PC-3 (cell line): Measurements from ENCODE around the gene UNC45B. TPM values are rescaled to one million over a fixed set of nuclear protein-coding genes. Genes with fewer than 3 reads are reported as not detected.

Experiments
- ATAC-seq: fragments of 200-7000 bp; cut with Tn5 transposase; 2 replicates; pipeline ENCODE4 v1.9.1; 2020; ENCODE audit warnings: mild to moderate bottlenecking, moderate library complexity
- BruUV-seq: library from RNA; stranded (reverse); fragments of 400-500 nt; replicated peaks from 2 replicates; lab custom pipeline; 2021; lab: Mats Ljungman, UMichigan
- CTCF ChIA-PET: fragments of 300-600 bp; sonication (Branson Sonifier 250); formaldehyde crosslinking; loops from one replicate; lab custom pipeline; 2022; ENCODE audit warnings: antibody characterized with exemption; lab: Charles Lee
- POLR2A ChIA-PET: fragments of 300-600 bp; sonication (Branson Sonifier 250); formaldehyde crosslinking; loops from one replicate; lab custom pipeline; 2022; ENCODE audit warnings: antibody characterized with exemption; ENCODE audit not compliant: unreplicated experiment; lab: Charles Lee
- DNase-seq: peaks from one replicate; pipeline ENCODE4 v3.0.0-alpha.2; 2015
- H2AFZ ChIP-seq: fragments of 300-600 bp; sonication (generic); 2 replicates; pipeline ENCODE4 v1.6.0; 2016; ENCODE audit warnings: antibody characterized with exemption, low read length
- H3F3A ChIP-seq: fragments of 300-600 bp; sonication (generic); one replicate; pipeline ENCODE4 v1.6.0; 2017; ENCODE audit warnings: antibody characterized with exemption, low read length, control low read depth, mild to moderate bottlenecking; ENCODE audit not compliant: unreplicated experiment
- H3K27ac ChIP-seq: fragments of 300-600 bp; sonication (generic); 2 replicates; pipeline ENCODE4 v1.5.1; 2016; ENCODE audit warnings: mild to moderate bottlenecking, low read length
- H3K27me3 ChIP-seq: fragments of 300-600 bp; sonication (generic); 2 replicates; pipeline ENCODE4 v1.6.1; 2016; ENCODE audit warnings: low read length, mixed read lengths
- H3K36me3 ChIP-seq: fragments of 300-600 bp; sonication (generic); 2 replicates; pipeline ENCODE4 v1.6.1; 2016; ENCODE audit warnings: low read depth, mixed run types, low read length, mixed read lengths
- H3K4me1 ChIP-seq: fragments of 300-600 bp; sonication (generic); 2 replicates; pipeline ENCODE4 v1.5.1; 2016; ENCODE audit warnings: low read length; ENCODE audit not compliant: insufficient read depth
- H3K4me2 ChIP-seq: fragments of 300-600 bp; sonication (generic); 2 replicates; pipeline ENCODE4 v1.6.0; 2016; ENCODE audit warnings: low read length
- H3K4me3 ChIP-seq: fragments of 300-600 bp; sonication (generic); 2 replicates; pipeline ENCODE4 v1.5.1; 2016; ENCODE audit warnings: mild to moderate bottlenecking, low read length, mixed read lengths
- H3K79me2 ChIP-seq: fragments of 300-600 bp; sonication (generic); 2 replicates; pipeline ENCODE4 v1.6.1; 2017; ENCODE audit warnings: low read length, mixed read lengths
- H3K9ac ChIP-seq: fragments of 300-600 bp; sonication (generic); 2 replicates; pipeline ENCODE4 v1.6.0; 2016; ENCODE audit warnings: mild to moderate bottlenecking, low read length
- H3K9me2 ChIP-seq: fragments of 300-600 bp; sonication (generic); replicated peaks from 2 replicates; pipeline ENCODE4 v1.6.1; 2016; ENCODE audit warnings: mixed run types, low read length, mixed read lengths
- H3K9me3 ChIP-seq: fragments of 300-600 bp; sonication (generic); 2 replicates; pipeline ENCODE4 v1.6.1; 2016; ENCODE audit warnings: low read length, mixed read lengths
- H4K20me1 ChIP-seq: fragments of 300-600 bp; sonication (generic); 2 replicates; pipeline ENCODE4 v1.6.1; 2016; ENCODE audit warnings: low read length, mixed read lengths
- EZH2 ChIP-seq: fragments of 300-600 bp; sonication (generic); IDR thresholded peaks from one replicate; pipeline ENCODE4 v1.6.1; 2017; ENCODE audit warnings: antibody characterized with exemption, mild to moderate bottlenecking, low read length; ENCODE audit not compliant: unreplicated experiment
- EZH2phosphoT487 ChIP-seq: fragments of 300-600 bp; sonication (generic); IDR thresholded peaks from 2 replicates; pipeline ENCODE4 v1.6.1; 2018; ENCODE audit warnings: mild to moderate bottlenecking, antibody characterized with exemption, low read length, borderline replicate concordance
- intact Hi-C: fragments of 100-400 bp; cut with micrococcal nuclease; formaldehyde crosslinking; loops from 2 replicates; pipeline ENCODE4 v1.9.0; 2023
- total RNA-seq: library from RNA; depleted of rRNA; stranded (reverse); fragments of >200 nt; gene quantifications from 2 replicates; pipeline ENCODE4 v1.2.3, GENCODE V29; 2014
- TF ChIP-seq, protein P1 (sequence below): fragments of 300-600 bp; sonication (generic); conservative IDR thresholded peaks from 2 replicates; pipeline ENCODE4 v1.5.1; 2017; ENCODE audit warnings: antibody characterized with exemption, low read depth, mild to moderate bottlenecking, low read length

Gene UNC45B
- total RNA-seq, 1 experiment from 2014 or later: not detected

DNA sequence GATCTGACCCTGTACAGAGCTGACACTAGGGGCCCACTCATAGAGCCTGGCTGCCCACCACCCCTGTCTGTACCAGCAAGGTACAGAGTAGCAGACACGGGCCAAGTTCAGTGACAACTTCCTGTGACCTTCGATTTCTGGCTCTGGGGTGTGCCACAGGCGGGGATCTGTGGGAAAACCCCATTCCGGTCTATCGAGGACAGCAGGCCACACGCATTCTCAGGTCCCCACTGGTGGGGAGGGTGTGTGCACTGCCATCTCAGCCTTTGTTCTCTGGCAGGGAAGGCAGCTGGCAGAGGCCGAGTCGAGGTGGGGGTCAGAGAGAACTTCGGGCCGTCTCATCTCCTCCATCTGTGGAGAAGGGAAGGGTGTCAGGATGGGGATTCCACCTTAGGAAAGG, 15.5 kb upstream of the UNC45B start:
- no peak overlapping the region for H2AFZ ChIP-seq
- H3K27me3 ChIP-seq: no peaks in the 10 kb centered on the region
- POLR2A ChIA-PET: no interaction called here
- no peak for DNase-seq
- H4K20me1 ChIP-seq: no peaks in the 10 kb centered on the region
- no peaks in the 10 kb centered on the region for H3K79me2 ChIP-seq
- no TSS peak for BruUV-seq
- H3K27ac ChIP-seq: no peak overlapping the region
- H3K36me3 ChIP-seq: peaks cover 20% of the 10 kb centered on the region
- ATAC-seq: no peak
- H3K4me1 ChIP-seq: no peaks in the 10 kb centered on the region
- intact Hi-C loops: no loop called here
- no peak overlapping the region for H3K4me2 ChIP-seq
- CTCF ChIA-PET: no interaction called here
- no peak overlapping the region for H3K4me3 ChIP-seq
- H3K9me2 ChIP-seq: no peaks in the 10 kb centered on the region
- H3K9me3 ChIP-seq: no peaks in the 10 kb centered on the region
- H3F3A ChIP-seq: no peaks in the 10 kb centered on the region
- TF ChIP-seq EZH2phosphoT487 (no peak), EZH2 (no peak)
- TF ChIP-seq, protein P1, sequence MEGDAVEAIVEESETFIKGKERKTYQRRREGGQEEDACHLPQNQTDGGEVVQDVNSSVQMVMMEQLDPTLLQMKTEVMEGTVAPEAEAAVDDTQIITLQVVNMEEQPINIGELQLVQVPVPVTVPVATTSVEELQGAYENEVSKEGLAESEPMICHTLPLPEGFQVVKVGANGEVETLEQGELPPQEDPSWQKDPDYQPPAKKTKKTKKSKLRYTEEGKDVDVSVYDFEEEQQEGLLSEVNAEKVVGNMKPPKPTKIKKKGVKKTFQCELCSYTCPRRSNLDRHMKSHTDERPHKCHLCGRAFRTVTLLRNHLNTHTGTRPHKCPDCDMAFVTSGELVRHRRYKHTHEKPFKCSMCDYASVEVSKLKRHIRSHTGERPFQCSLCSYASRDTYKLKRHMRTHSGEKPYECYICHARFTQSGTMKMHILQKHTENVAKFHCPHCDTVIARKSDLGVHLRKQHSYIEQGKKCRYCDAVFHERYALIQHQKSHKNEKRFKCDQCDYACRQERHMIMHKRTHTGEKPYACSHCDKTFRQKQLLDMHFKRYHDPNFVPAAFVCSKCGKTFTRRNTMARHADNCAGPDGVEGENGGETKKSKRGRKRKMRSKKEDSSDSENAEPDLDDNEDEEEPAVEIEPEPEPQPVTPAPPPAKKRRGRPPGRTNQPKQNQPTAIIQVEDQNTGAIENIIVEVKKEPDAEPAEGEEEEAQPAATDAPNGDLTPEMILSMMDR: no peak
- no peak overlapping the region for H3K9ac ChIP-seq

DNA sequence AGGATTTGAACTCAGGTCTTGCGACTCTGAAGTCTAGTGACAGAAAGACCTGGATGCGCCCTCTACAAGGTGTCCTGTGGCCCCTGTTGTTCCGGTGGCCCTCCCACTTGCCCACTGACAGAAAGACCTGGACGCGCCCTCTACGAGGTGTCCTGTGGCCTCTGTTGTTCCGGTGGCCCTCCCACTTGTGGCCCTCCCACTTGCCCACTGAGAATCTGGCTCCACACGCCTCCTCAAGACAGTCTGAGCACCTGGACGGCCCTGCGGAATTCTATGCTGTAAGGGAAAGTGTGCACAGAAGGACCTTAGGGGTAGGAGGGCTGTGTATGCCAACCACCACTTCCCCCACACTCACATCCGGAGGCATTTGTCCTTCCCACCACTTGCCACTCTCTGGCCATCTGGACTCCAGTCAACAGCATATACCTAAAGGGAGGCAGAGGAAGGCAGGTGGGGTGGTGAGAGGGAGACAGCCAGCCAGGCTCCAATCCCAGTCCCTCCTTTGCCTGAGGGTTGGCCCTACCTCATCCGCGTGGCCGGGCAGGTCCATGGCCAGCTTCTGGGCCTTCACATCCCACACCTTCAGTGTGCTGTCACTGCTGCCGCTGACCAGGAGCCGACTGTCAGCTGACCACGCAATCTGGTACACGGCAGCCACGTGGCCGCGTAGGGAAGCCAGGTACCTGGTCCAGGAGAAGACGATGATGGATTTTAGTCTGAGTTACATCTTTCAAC, 14.6 kb upstream of the UNC45B start:
- H3K4me3 ChIP-seq: no peak overlapping the region
- no peaks in the 10 kb centered on the region for H4K20me1 ChIP-seq
- no peaks in the 10 kb centered on the region for H3K9me3 ChIP-seq
- intact Hi-C loops: no loop called here
- H3K4me2 ChIP-seq: no peak overlapping the region
- ChIA-PET CTCF (no interaction called here), POLR2A (no interaction called here)
- DNase-seq: no peak
- H3K27ac ChIP-seq: no peak overlapping the region
- TF ChIP-seq, protein P1: no peak
- TF ChIP-seq EZH2phosphoT487 (no peak), EZH2 (no peak)
- no TSS peak for BruUV-seq
- no peak overlapping the region for H2AFZ ChIP-seq
- H3K9me2 ChIP-seq: no peaks in the 10 kb centered on the region
- no peaks in the 10 kb centered on the region for H3K79me2 ChIP-seq
- H3K27me3 ChIP-seq: no peaks in the 10 kb centered on the region
- no peaks in the 10 kb centered on the region for H3K4me1 ChIP-seq
- H3K9ac ChIP-seq: no peak overlapping the region
- H3K36me3 ChIP-seq: peaks cover 24% of the 10 kb centered on the region
- H3F3A ChIP-seq: no peaks in the 10 kb centered on the region
- ATAC-seq: no peak

DNA sequence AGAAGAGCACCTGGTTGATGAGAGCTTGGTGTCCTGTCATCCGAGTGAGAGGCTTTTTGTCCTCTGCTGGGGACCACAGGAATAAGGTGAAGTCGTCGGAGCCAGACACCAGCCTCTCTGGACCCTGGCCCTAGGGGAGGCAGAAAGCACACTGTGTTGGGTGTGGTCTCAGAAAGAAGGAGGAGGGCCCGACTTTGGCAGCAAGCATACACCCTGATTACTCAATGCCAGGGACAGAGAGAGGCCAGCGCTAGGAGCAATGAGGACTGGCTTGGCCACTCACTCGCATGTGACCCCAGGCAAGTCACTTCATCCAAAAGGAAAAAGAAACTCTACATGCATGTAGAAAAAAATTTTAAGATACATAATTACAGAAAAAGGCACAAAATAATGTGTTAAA, 12.3 kb upstream of the UNC45B start:
- DNase-seq (no peak), ATAC-seq (no peak)
- H3K4me3 ChIP-seq: no peak overlapping the region
- TF ChIP-seq EZH2 (no peak), EZH2phosphoT487 (no peak)
- TF ChIP-seq, protein P1: no peak
- H3K27ac ChIP-seq: no peak overlapping the region
- H3K4me2 ChIP-seq: no peak overlapping the region
- H3K27me3 ChIP-seq: no peaks in the 10 kb centered on the region
- intact Hi-C loops: no loop called here
- no peaks in the 10 kb centered on the region for H3K4me1 ChIP-seq
- POLR2A ChIA-PET: no interaction called here
- CTCF ChIA-PET: no interaction called here
- H3K9ac ChIP-seq: no peak overlapping the region
- H3K9me3 ChIP-seq: no peaks in the 10 kb centered on the region
- no peaks in the 10 kb centered on the region for H4K20me1 ChIP-seq
- H3K36me3 ChIP-seq: peaks cover 38% of the 10 kb centered on the region
- H3F3A ChIP-seq: no peaks in the 10 kb centered on the region
- peaks cover 9% of the 10 kb centered on the region for H3K79me2 ChIP-seq
- H2AFZ ChIP-seq: no peak overlapping the region
- no TSS peak for BruUV-seq
- no peaks in the 10 kb centered on the region for H3K9me2 ChIP-seq
